Gastrocnemius medialis (tissue), 4 donors: ENCODE measurements around the gene FALEC. TPM values are rescaled to one million over a fixed set of nuclear protein-coding genes. Genes with fewer than 3 reads are reported as not detected.
A peak's percentile ranks its signal among the peaks of the same experiment; 100 is the strongest.

Experiments used
- ATAC-seq, 2 donors: fragments of 150-250 bp; one replicate each; pipeline ENCODE4 v1.9.1; 2016
- DNase-seq, 2 donors: peaks; one replicate each; pipeline ENCODE4 v3.0.0-alpha.2; 2019
- H3K27ac ChIP-seq, 4 donors: fragments of 200-600 bp; sonication (generic); 1 replicate in 1 of 4; 2 replicates in 3 of 4; pipeline ENCODE4 v1.5.1; 2016 to 2018; ENCODE audit warnings: mild to moderate bottlenecking in 2 of 4, moderate library complexity in 1 of 4
- H3K27me3 ChIP-seq, 3 donors: fragments of 200-600 bp; sonication (generic) in 2 of 3; 1 replicate in 1 of 3; 2 replicates in 2 of 3; pipeline versions ENCODE4 v1.5.1 to v1.6.0; 2016 to 2019; ENCODE audit warnings: mild to moderate bottlenecking in 1 of 3, moderate library complexity in 1 of 3
- H3K36me3 ChIP-seq, 2 donors: fragments of 200-600 bp; sonication (generic) in 1 of 2; one replicate each; pipeline ENCODE4 v1.5.1; 2017 to 2018
- H3K4me1 ChIP-seq, 2 donors: fragments of 200-600 bp; sonication (generic) in 1 of 2; one replicate each; pipeline ENCODE4 v1.5.1; 2016 to 2017; ENCODE audit warnings: mild to moderate bottlenecking in 2 of 2
- H3K4me3 ChIP-seq, 4 donors: fragments of 200-600 bp; sonication (generic) in 3 of 4; 1 replicate in 1 of 4; 2 replicates in 3 of 4; pipeline ENCODE4 v1.5.1; 2016 to 2019; ENCODE audit warnings: mild to moderate bottlenecking in 2 of 4
- H3K9me3 ChIP-seq, 3 donors: fragments of 200-600 bp; sonication (generic) in 2 of 3; 1 replicate in 1 of 3; 2 replicates in 2 of 3; pipeline ENCODE4 v1.5.1; 2016 to 2019
- CTCF ChIP-seq, 5 experiments: fragments of 450-650 bp in 3 of 5; fragments of 200-600 bp in 2 of 5; sonication (generic) in 2 of 5; IDR thresholded peaks in 4 of 5; conservative IDR thresholded peaks in 1 of 5; 1 replicate in 4 of 5; 2 replicates in 1 of 5; pipeline ENCODE4 v1.5.1; 2016 to 2019; ENCODE audit warnings: antibody characterized with exemption in 5 of 5, mild to moderate bottlenecking in 3 of 5, moderate library complexity in 3 of 5
- POLR2A ChIP-seq, 2 donors: fragments of 450-650 bp; IDR thresholded peaks; one replicate each; pipeline ENCODE4 v1.6.1; 2017; ENCODE audit warnings: antibody characterized with exemption in 2 of 2, mild to moderate bottlenecking in 2 of 2, moderate library complexity in 2 of 2
- in situ Hi-C, 4 donors: fragments of 200-750 bp; cut with MboI; loops; one replicate each; pipeline versions ENCODE4 v1.15.0 to v1.8.0; 2017; ENCODE audit warnings: low sequenced_read_pairs in 4 of 4
- intact Hi-C: fragments of 100-400 bp; cut with DNase I; formaldehyde crosslinking; loops from one replicate; pipeline ENCODE4 v1.15.1; 2023; ENCODE audit warnings: low total_unique reads
- total RNA-seq, 4 donors: library from RNA; depleted of rRNA; stranded (reverse); fragments of >200 nt; gene quantifications; one replicate each; pipeline versions ENCODE4 v1.1.0 to v1.2.3, GENCODE V29; 2016

The FALEC gene
- total RNA-seq, 4 donors from 2014 or later: not detected

DNA sequence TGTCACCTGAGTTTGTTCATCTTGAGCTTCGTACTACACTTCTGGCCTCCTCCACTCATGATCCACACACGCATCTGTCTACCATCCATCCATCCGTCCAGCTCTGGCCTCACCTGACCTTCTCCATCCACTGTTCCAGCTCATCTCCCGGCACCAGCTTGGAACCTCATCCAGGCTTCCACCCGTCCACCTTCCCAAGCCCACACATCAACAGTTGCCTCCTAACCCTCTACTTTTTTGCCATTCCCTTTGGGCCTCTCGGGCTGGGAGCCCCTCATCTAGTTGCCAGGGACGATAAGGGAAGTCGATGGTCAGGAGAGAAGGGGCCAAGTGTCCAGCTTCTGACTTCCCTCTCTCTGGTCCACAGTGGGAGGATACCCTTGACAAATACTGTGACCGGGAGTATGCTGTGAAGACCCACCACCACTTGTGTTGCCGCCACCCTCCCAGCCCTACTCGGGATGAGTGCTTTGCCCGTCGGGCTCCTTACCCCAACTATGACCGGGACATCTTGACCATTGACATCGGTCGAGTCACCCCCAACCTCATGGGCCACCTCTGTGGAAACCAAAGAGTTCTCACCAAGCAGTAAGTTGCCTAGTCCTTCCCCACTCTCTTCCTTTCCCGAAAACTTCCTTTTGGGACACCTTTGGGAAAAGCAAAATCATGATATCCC, 3.4 kb upstream of the FALEC start:
- H3K4me3 ChIP-seq: no peak overlapping the region
- TF ChIP-seq CTCF (IDR thresholded peaks at IDR 0.05 in 4 of 5, conservative IDR thresholded peaks at IDR 0.05 in 1 of 5): no peak
- no peak for TF ChIP-seq POLR2A (IDR thresholded peaks at IDR 0.05)
- in situ Hi-C loops (no loop called here), intact Hi-C loops (loop anchor here (10.0 kb wide), 1 partner anchor 147 kb away; the partner anchor contains the start of gene RPRD2)
- no peak overlapping the region for H3K27ac ChIP-seq
- ATAC-seq (no peak), DNase-seq (no peak)
- H3K27me3 ChIP-seq: no peaks in the 10 kb centered on the region
- H3K9me3 ChIP-seq: no peaks in the 10 kb centered on the region
- peaks cover 6 to 18% of the 10 kb centered on the region in 2 donors for H3K4me1 ChIP-seq
- H3K36me3 ChIP-seq: peaks cover 0 to 12% of the 10 kb centered on the region in 2 donors

GRCh38 chr1:150512846-150513245, 2.7 kb upstream of the FALEC start:
- ATAC-seq: no peak
- TF ChIP-seq POLR2A (IDR thresholded peaks at IDR 0.05) (no peak), CTCF (IDR thresholded peaks at IDR 0.05 in 4 of 5, conservative IDR thresholded peaks at IDR 0.05 in 1 of 5) (no peak)
- Histone ChIP-seq H3K27me3 (no peaks in the 10 kb centered on the region), H3K9me3 (no peaks in the 10 kb centered on the region), H3K4me3 (no peak overlapping the region), H3K4me1 (peaks cover 6 to 18% of the 10 kb centered on the region in 2 donors), H3K27ac (no peak overlapping the region), H3K36me3 (peaks cover 0 to 12% of the 10 kb centered on the region in 2 donors)
- no peak for DNase-seq
- in situ Hi-C loops (no loop called here), intact Hi-C loops (loop anchor here (10.0 kb wide), 1 partner anchor 148 kb away; the partner anchor contains the start of gene RPRD2)

DNA sequence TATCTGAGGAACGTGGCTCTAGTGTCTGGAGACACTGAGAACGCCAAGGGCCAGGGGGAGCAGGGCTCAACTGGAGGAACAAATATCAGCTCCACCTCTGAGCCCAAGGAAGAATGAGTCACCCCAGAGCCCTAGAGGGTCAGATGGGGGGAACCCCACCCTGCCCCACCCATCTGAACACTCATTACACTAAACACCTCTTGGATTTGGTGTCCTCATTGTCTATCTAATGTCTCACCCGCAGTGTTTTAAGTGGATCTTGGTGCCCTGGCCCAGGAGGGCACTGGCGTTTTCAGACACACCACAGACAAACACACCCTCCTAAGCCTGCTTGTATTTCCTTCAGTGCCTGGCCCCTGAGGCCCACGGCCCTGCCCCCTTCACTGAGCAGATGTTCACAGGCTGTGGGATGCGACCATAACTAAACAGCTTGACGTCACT, 2.2 kb upstream of the FALEC start:
- H3K27me3 ChIP-seq: no peaks in the 10 kb centered on the region
- no peak for TF ChIP-seq POLR2A (IDR thresholded peaks at IDR 0.05)
- no peak for TF ChIP-seq CTCF (IDR thresholded peaks at IDR 0.05 in 4 of 5, conservative IDR thresholded peaks at IDR 0.05 in 1 of 5)
- peaks cover 0 to 12% of the 10 kb centered on the region in 2 donors for H3K36me3 ChIP-seq
- H3K4me1 ChIP-seq: peaks cover 6 to 14% of the 10 kb centered on the region in 2 donors
- intact Hi-C loops: loop anchor here (10.0 kb wide), 1 partner anchor 149 kb away; the partner anchor contains the start of gene RPRD2
- H3K4me3 ChIP-seq: no peak overlapping the region
- no peaks in the 10 kb centered on the region for H3K9me3 ChIP-seq
- DNase-seq (no peak), ATAC-seq (no peak)
- in situ Hi-C loops: no loop called here
- H3K27ac ChIP-seq: no peak overlapping the region

- H3K4me3 ChIP-seq: no peak overlapping the region
These were observed 1.3 kb upstream of the FALEC start for GRCh38 chr1:150514260-150514659.

More at GRCh38 chr1:150514260-150514659, 1.3 kb upstream of the FALEC start:
- in situ Hi-C loops (no loop called here), intact Hi-C loops (loop anchor here (2.0 to 10.0 kb wide), 2 partner anchors 27 to 149 kb away; partner anchors contain the start of genes RPRD2 and TARS2)
- no peak for ATAC-seq
- peaks cover 0 to 12% of the 10 kb centered on the region in 2 donors for H3K36me3 ChIP-seq
- peak overlapping the region; percentile 87 to 94 (median 92) for H3K27ac ChIP-seq
- no peak for TF ChIP-seq POLR2A (IDR thresholded peaks at IDR 0.05)
- TF ChIP-seq CTCF (IDR thresholded peaks at IDR 0.05 in 4 of 5, conservative IDR thresholded peaks at IDR 0.05 in 1 of 5): no peak
- peaks cover 6 to 14% of the 10 kb centered on the region in 2 donors for H3K4me1 ChIP-seq
- DNase-seq: no peak
- no peaks in the 10 kb centered on the region for H3K27me3 ChIP-seq
- H3K9me3 ChIP-seq: no peaks in the 10 kb centered on the region
